ENCODE data around the gene ITGA8. TPM values are rescaled to one million over a fixed set of nuclear protein-coding genes. Genes with fewer than 3 reads are reported as not detected.
A peak's percentile ranks its signal among the peaks of the same experiment; 100 is the strongest.

ITGA8 gene
- total and polyA plus RNA-seq, 2 of the 4 experiments (the other 2 are of a cell fraction) = under 0.01 to 0.02 TPM

DNA sequence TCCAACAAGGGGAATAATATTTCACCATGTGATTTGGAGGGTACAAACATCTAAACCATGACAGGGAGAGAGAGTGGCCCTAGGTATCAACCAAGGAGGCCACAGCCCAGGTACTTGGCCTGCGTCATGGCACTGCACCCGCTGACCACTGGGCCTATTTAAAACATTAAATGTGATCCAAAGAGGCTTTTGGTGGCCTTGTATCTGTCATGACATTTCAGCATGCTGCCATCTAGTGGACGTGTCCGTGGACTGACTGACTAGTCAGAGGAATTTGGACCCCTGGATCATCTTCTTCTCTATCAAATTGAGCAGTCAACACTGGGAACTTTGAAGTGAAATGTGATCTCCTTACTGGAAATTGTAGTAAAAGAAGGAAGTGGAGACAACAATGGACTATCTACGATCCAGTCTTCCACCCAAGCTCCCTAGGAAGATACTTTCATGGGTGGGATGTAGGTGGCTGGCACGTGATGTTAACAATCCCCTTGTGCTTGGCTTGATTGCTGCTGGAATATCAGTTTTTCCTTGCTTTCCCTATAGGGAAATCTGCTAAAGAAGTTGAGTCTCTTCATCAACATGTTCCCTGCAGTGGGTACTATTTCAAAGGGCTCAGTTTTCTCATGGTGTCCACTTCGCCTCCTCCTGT, 24.6 kb upstream of the ITGA8 start:
- no peaks in the 10 kb centered on the region for H3K79me1 ChIP-seq (ENCODE audit: low read depth in 1 of 2, low read length in 2 of 2)
- peak overlapping the region; percentile 51 for H2AFZ ChIP-seq (replicated peaks; ENCODE audit: low read length, poor library complexity)
- H2AK9ac ChIP-seq (replicated peaks; ENCODE audit: low read depth, low read length, poor library complexity) = peak overlapping the region; percentile 19
- H3K56ac ChIP-seq (ENCODE audit: extremely low read depth, insufficient read depth, low read length) = no peak overlapping the region
- H3K9ac ChIP-seq (ENCODE audit: low read depth, low read length) = no peak overlapping the region
- no peak overlapping the region for H2BK15ac ChIP-seq (ENCODE audit: low read depth, low read length)
- H4K91ac ChIP-seq (ENCODE audit: insufficient read depth, low read depth, low read length) = no peak overlapping the region
- no peaks in the 10 kb centered on the region for H4K20me1 ChIP-seq (ENCODE audit: insufficient read depth, low read length)
- H2AK5ac ChIP-seq (ENCODE audit: low read depth, low read length) = no peak overlapping the region
- peak; percentile 56 for DNase-seq
- no peak overlapping the region for H3K4ac ChIP-seq (ENCODE audit: low read depth, low read length)
- no peak overlapping the region for H3K27ac ChIP-seq (ENCODE audit: insufficient read depth, low read length)
- peaks cover 16% of the 10 kb centered on the region for H3K27me3 ChIP-seq (ENCODE audit: control insufficient read depth, insufficient read depth, low read length)
- H3K14ac ChIP-seq (replicated peaks; ENCODE audit: low read depth, low read length) = no peak overlapping the region
- no peak overlapping the region for H3K18ac ChIP-seq (ENCODE audit: low read depth, low read length)
- WGBS, 2 experiments (ENCODE audit: extremely low coverage in 2 of 2, insufficient read length in 1 of 2) = 86% methylated on average over 1 of the region's 7 CpGs; no CpG with 5 or more reads in 1 of the 2 experiments
- dilution Hi-C loops (cut with HindIII; ENCODE audit: low sequenced_read_pairs, unreplicated experiment) = no loop called here
- H3K4me1 ChIP-seq (ENCODE audit: control insufficient read depth, insufficient read depth, low read length) = no peaks in the 10 kb centered on the region
- no peak overlapping the region for H2BK5ac ChIP-seq (ENCODE audit: low read depth, low read length, poor library complexity, severe bottlenecking)
- no peak overlapping the region for H3K4me2 ChIP-seq (ENCODE audit: low read depth, low read length)
- no peak overlapping the region for H4K5ac ChIP-seq (ENCODE audit: low read depth, low read length)
- H3K36me3 ChIP-seq (ENCODE audit: control insufficient read depth, insufficient read depth, low read length) = no peaks in the 10 kb centered on the region
- BruUV-seq (replicated peaks) = no TSS peak
- POLR2A ChIA-PET (ENCODE audit: unreplicated experiment) = no interaction called here
- H3K9me1 ChIP-seq (ENCODE audit: insufficient read depth, low read length) = no peaks in the 10 kb centered on the region
- no peak overlapping the region for H2BK20ac ChIP-seq (ENCODE audit: low read depth, low read length)
- no peak overlapping the region for H4K8ac ChIP-seq (ENCODE audit: low read depth in 2 of 2, low read length in 2 of 2)
- H3K9me3 ChIP-seq (ENCODE audit: control insufficient read depth, insufficient read depth, low read length) = no peaks in the 10 kb centered on the region
- intact Hi-C loops (cut with micrococcal nuclease) = no loop called here
- no peak overlapping the region for H3K4me3 ChIP-seq (ENCODE audit: insufficient read depth, low read depth, low read length)
- H2BK120ac ChIP-seq (ENCODE audit: low read depth, low read length) = no peak overlapping the region
- peak; percentile 53 for ATAC-seq (ENCODE audit: low read depth)
- no peak overlapping the region for H3K23ac ChIP-seq (ENCODE audit: low read depth, low read length)
- TF ChIP-seq RFX5 (IDR thresholded peaks at IDR 0.05; ENCODE audit: low read depth, low read length) = no peak
- no peak for TF ChIP-seq FOS (IDR thresholded peaks at IDR 0.05; ENCODE audit: low read depth, low read length)
- no peak for TF ChIP-seq MXI1 (IDR thresholded peaks at IDR 0.05; ENCODE audit: borderline replicate concordance, low read depth, low read length)
- TF ChIP-seq, protein P1, sequence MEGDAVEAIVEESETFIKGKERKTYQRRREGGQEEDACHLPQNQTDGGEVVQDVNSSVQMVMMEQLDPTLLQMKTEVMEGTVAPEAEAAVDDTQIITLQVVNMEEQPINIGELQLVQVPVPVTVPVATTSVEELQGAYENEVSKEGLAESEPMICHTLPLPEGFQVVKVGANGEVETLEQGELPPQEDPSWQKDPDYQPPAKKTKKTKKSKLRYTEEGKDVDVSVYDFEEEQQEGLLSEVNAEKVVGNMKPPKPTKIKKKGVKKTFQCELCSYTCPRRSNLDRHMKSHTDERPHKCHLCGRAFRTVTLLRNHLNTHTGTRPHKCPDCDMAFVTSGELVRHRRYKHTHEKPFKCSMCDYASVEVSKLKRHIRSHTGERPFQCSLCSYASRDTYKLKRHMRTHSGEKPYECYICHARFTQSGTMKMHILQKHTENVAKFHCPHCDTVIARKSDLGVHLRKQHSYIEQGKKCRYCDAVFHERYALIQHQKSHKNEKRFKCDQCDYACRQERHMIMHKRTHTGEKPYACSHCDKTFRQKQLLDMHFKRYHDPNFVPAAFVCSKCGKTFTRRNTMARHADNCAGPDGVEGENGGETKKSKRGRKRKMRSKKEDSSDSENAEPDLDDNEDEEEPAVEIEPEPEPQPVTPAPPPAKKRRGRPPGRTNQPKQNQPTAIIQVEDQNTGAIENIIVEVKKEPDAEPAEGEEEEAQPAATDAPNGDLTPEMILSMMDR (conservative IDR thresholded peaks at IDR 0.05; ENCODE audit: low read depth, low read length) = peak; percentile 49
- peak; percentile 47 for TF ChIP-seq SMC3 (IDR thresholded peaks at IDR 0.05; ENCODE audit: low read depth, low read length)
- TF ChIP-seq CHD1 (IDR thresholded peaks at IDR 0.05; ENCODE audit: low read depth, low read length) = no peak
- TF ChIP-seq CEBPB (IDR thresholded peaks at IDR 0.05; ENCODE audit: low read depth, low read length) = no peak
- peak; percentile 21; the same call in 1 of the 2 replicates for TF ChIP-seq RAD21 (IDR thresholded peaks at IDR 0.05; ENCODE audit: low read length)
- TF ChIP-seq, protein P2, sequence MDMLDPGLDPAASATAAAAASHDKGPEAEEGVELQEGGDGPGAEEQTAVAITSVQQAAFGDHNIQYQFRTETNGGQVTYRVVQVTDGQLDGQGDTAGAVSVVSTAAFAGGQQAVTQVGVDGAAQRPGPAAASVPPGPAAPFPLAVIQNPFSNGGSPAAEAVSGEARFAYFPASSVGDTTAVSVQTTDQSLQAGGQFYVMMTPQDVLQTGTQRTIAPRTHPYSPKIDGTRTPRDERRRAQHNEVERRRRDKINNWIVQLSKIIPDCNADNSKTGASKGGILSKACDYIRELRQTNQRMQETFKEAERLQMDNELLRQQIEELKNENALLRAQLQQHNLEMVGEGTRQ (IDR thresholded peaks at IDR 0.05; ENCODE audit: low read depth, low read length) = no peak
- TF ChIP-seq RCOR1 (IDR thresholded peaks at IDR 0.05; ENCODE audit: insufficient replicate concordance, low read length) = no peak
- TF ChIP-seq MAZ (IDR thresholded peaks at IDR 0.05; ENCODE audit: borderline replicate concordance, low read depth, low read length) = no peak
- TF ChIP-seq, protein P3, sequence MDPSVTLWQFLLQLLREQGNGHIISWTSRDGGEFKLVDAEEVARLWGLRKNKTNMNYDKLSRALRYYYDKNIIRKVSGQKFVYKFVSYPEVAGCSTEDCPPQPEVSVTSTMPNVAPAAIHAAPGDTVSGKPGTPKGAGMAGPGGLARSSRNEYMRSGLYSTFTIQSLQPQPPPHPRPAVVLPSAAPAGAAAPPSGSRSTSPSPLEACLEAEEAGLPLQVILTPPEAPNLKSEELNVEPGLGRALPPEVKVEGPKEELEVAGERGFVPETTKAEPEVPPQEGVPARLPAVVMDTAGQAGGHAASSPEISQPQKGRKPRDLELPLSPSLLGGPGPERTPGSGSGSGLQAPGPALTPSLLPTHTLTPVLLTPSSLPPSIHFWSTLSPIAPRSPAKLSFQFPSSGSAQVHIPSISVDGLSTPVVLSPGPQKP (IDR thresholded peaks at IDR 0.05; ENCODE audit: borderline replicate concordance, low read depth, low read length) = no peak
- CTCF ChIA-PET = no interaction called here
- in situ Hi-C loops (cut with MboI; ENCODE audit: low sequenced_read_pairs) = no loop called here
